Bronchial epithelial cell (primary cell): ENCODE results near the gene MLLT10. TPM values are rescaled to one million over a fixed set of nuclear protein-coding genes. Genes with fewer than 3 reads are reported as not detected.

ENCODE experiments used
- DNase-seq: peaks from one replicate; pipeline ENCODE4 v3.0.0-alpha.2; 2010; ENCODE audit warnings: low read depth
- FAIRE-seq: peaks from 2 replicates; lab custom pipeline; 2011; peaks lifted over from hg19 to GRCh38; lab: Jason Lieb, UNC
- H3K27me3 ChIP-seq: 2 replicates; pipeline ENCODE4 v1.5.1; 2011; ENCODE audit warnings: low read length; ENCODE audit not compliant: control insufficient read depth, insufficient read depth
- H3K36me3 ChIP-seq: 2 replicates; pipeline ENCODE4 v1.5.1; 2011; ENCODE audit warnings: low read length; ENCODE audit not compliant: control insufficient read depth, insufficient read depth
- H3K4me3 ChIP-seq: 2 replicates; pipeline ENCODE4 v1.5.1; 2011; ENCODE audit warnings: mild to moderate bottlenecking, low read depth, low read length, control low read depth
- CTCF ChIP-seq: IDR thresholded peaks from 2 replicates; pipeline ENCODE4 v1.5.1; 2011; ENCODE audit warnings: mild to moderate bottlenecking, moderate library complexity, low read length, control low read depth, inconsistent platforms; ENCODE audit not compliant: insufficient read depth, severe bottlenecking
- total RNA-seq: library from RNA; depleted of rRNA; stranded (reverse); fragments of >200 nt; gene quantifications from 2 replicates; pipeline ENCODE4 v1.2.1, GENCODE V29; 2014

Gene MLLT10
- total RNA-seq, 1 donor from 2014 or later: 40.8 TPM

GRCh38 chr10:21520509-21520908, 13.5 kb upstream of the MLLT10 start:
- Histone ChIP-seq H3K27me3 (no peaks in the 10 kb centered on the region), H3K36me3 (no peaks in the 10 kb centered on the region), H3K4me3 (no peak overlapping the region)
- no peak for FAIRE-seq
- no peak for TF ChIP-seq CTCF
- no peak for DNase-seq

- DNase-seq: no peak
- no peak for FAIRE-seq
- Histone ChIP-seq H3K27me3 (no peaks in the 10 kb centered on the region), H3K4me3 (no peak overlapping the region), H3K36me3 (no peaks in the 10 kb centered on the region)
- no peak for TF ChIP-seq CTCF
These were observed 13.1 kb upstream of the MLLT10 start for GRCh38 chr10:21520949-21521348.

- no peak for TF ChIP-seq CTCF
- Histone ChIP-seq H3K4me3 (no peak overlapping the region), H3K36me3 (no peaks in the 10 kb centered on the region), H3K27me3 (no peaks in the 10 kb centered on the region)
- DNase-seq (no peak), FAIRE-seq (no peak)
These were observed 12.1 kb upstream of the MLLT10 start for GRCh38 chr10:21521751-21522533.

GRCh38 chr10:21522631-21523406, 11.2 kb upstream of the MLLT10 start:
- Histone ChIP-seq H3K27me3 (no peaks in the 10 kb centered on the region), H3K4me3 (no peak overlapping the region), H3K36me3 (no peaks in the 10 kb centered on the region)
- FAIRE-seq (no peak), DNase-seq (no peak)
- no peak for TF ChIP-seq CTCF

- no peak overlapping the region for H3K4me3 ChIP-seq
- no peak for DNase-seq
- FAIRE-seq: no peak
- no peaks in the 10 kb centered on the region for H3K27me3 ChIP-seq
- TF ChIP-seq CTCF: no peak
- H3K36me3 ChIP-seq: no peaks in the 10 kb centered on the region
These were observed 10.4 kb upstream of the MLLT10 start for GRCh38 chr10:21523557-21524008.
